ENCODE data around the gene ACP2. TPM values are rescaled to one million over a fixed set of nuclear protein-coding genes. Genes with fewer than 3 reads are reported as not detected.

The ACP2 gene, protein sequence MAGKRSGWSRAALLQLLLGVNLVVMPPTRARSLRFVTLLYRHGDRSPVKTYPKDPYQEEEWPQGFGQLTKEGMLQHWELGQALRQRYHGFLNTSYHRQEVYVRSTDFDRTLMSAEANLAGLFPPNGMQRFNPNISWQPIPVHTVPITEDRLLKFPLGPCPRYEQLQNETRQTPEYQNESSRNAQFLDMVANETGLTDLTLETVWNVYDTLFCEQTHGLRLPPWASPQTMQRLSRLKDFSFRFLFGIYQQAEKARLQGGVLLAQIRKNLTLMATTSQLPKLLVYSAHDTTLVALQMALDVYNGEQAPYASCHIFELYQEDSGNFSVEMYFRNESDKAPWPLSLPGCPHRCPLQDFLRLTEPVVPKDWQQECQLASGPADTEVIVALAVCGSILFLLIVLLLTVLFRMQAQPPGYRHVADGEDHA
- total RNA-seq, result 33.0 TPM
- long read RNA-seq, transcript ACP2-201 (11 exons, 2,203 nt), result major isoform, 8 of 15 reads
- long read RNA-seq, partial matches to known transcripts, result 3 of 15 reads
- long read RNA-seq, other reads (novel, unspliced or antisense), result 3 of 15 reads

- Histone ChIP-seq H3K4me1 (peaks cover 38% of the 10 kb centered on the region), H3K4me3 (peak within 1 kb of the TSS; percentile 91), H3K27ac (peak within 1 kb of the TSS; percentile 93), H3K27me3 (ENCODE audit: low read depth) (no peaks in the 10 kb centered on the region), H3K36me3 (peaks cover 25% of the 10 kb centered on the region), H3K9me3 (no peaks in the 10 kb centered on the region)
- intact Hi-C loops (cut with DNase I), result no loop called here
- ATAC-seq, result peak; percentile 96 to 98
- peak; percentile 94 for DNase-seq
- no peak for TF ChIP-seq CTCF (IDR thresholded peaks at IDR 0.05)
Observed at GRCh38 chr11:47248664-47249377, at the start of gene ACP2. Gene ACP2, minus strand, starts transcription at chr11:47248814. Its CDS starts 25 bp downstream, at chr11:47248789.

- Histone ChIP-seq H3K4me3 (no peak overlapping the region), H3K4me1 (no peaks in the 10 kb centered on the region), H3K36me3 (peaks cover 99% of the 10 kb centered on the region), H3K9me3 (no peaks in the 10 kb centered on the region), H3K27me3 (ENCODE audit: low read depth) (no peaks in the 10 kb centered on the region), H3K27ac (no peak overlapping the region)
- intact Hi-C loops (cut with DNase I), result no loop called here
- ATAC-seq (no peak), DNase-seq (no peak)
- no peak for TF ChIP-seq CTCF (IDR thresholded peaks at IDR 0.05)
Observed at GRCh38 chr11:47296045-47296444, 47.4 kb upstream of the ACP2 start.

DNA sequence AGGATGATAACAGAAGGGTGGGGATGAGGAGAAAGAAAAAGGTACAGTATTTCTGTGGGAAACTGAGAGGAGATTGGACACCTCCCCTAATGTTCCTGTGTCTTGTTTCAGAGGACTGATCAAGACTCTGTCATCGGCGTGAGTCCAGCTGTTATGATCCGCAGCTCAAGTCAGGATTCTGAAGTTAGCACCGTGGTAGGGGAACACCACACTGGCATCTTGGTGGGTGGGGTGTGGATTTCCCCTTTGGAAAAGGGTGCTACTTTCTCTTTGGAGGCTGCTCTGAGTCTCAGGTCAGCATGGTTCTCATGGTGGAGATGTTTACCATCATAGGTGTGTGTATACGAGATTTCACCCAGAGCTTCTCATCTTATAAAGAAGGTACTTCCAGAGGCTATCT is 46.8 kb upstream of the ACP2 start:
- no peak for TF ChIP-seq CTCF (IDR thresholded peaks at IDR 0.05)
- ATAC-seq, result no peak
- intact Hi-C loops (cut with DNase I), result no loop called here

DNA sequence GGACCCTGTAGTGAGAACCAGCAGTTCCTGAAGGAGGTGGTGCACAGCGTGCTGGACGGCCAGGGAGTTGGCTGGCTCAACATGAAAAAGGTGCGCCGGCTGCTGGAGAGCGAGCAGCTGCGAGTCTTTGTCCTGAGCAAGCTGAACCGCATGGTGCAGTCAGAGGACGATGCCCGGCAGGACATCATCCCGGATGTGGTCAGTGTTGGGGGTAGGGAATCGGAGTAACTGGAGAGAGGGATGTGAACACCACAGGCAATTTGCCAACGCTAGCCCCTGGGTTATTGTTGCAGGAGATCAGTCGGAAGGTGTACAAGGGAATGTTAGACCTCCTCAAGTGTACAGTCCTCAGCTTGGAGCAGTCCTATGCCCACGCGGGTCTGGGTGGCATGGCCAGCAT is 41.2 kb upstream of the ACP2 start:
- H3K36me3 ChIP-seq, result peaks cover 100% of the 10 kb centered on the region
- ATAC-seq (no peak), DNase-seq (no peak)

More for the DNA sequence above, 46.8 kb upstream of the ACP2 start:
- no peak overlapping the region for H3K4me3 ChIP-seq
- no peak overlapping the region for H3K27ac ChIP-seq
- no peaks in the 10 kb centered on the region for H3K4me1 ChIP-seq
- H3K9me3 ChIP-seq, result no peaks in the 10 kb centered on the region
- peaks cover 99% of the 10 kb centered on the region for H3K36me3 ChIP-seq
- DNase-seq, result no peak
- no peaks in the 10 kb centered on the region for H3K27me3 ChIP-seq (ENCODE audit: low read depth)

More for the DNA sequence above, 41.2 kb upstream of the ACP2 start:
- H3K27ac ChIP-seq, result no peak overlapping the region
- no peak overlapping the region for H3K4me3 ChIP-seq
- H3K4me1 ChIP-seq, result no peaks in the 10 kb centered on the region
- H3K9me3 ChIP-seq, result no peaks in the 10 kb centered on the region
- no peak for TF ChIP-seq CTCF (IDR thresholded peaks at IDR 0.05)
- H3K27me3 ChIP-seq (ENCODE audit: low read depth), result no peaks in the 10 kb centered on the region
- intact Hi-C loops (cut with DNase I), result no loop called here
